NCI-H1436 treated with DMSO at 0.1 percent for 48 hours (cell line): ENCODE measurements around the gene ATXN3L.
"Not testable (repeated sequence)": the region's sequence is repeated elsewhere in the genome, so short reads cannot be mapped to it uniquely, and the experiment has no call there.

Experiments used
- DNase-seq: peaks from one replicate; lab custom pipeline; 2025; lab: John Stamatoyannopoulos, UW

The ATXN3L gene

DNA sequence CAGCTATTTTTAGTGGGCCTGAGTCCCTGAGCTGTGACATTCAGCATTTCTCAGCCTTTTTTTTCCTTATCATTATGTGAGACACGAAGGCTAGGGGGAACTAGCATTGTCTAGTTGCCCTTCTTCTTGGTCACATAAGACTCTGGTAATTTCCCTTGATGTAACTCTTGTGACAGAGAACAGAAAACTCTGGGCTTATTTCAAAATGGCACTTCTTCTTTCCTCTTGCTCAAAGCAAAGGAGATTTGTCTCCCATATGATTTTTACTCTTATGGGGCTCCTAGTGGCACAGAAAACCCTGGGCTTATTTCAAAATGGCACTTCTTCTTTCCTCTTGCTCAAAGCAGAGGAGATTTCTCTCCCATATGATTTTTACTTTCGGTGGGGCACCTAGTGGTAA lies 14.7 kb downstream of the ATXN3L start:
- no peak for DNase-seq

DNA sequence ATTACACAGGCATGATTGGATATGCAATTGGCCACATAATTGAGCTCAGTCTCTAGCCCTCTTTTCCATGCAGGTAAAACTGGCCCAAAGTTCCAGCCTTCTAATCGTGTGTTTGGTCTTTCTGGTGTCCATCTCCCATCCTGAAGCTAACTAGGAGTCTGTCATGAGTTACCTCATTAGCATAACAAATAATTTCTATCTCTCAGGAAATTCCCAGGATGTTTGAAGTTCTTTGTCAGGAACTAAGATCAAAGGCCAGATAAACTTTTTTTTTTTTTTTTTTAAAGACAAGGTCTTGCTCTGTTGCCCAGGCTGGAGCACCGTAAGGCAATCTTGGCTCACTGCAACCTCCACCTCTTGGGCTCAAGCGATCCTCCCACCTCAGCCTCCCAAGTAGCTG lies 15.8 kb downstream of the ATXN3L start:
- no peak for DNase-seq

- DNase-seq = not testable (repeated sequence)
Observed at GRCh38 chrX:13303248-13303647, 16.6 kb downstream of the ATXN3L start.

DNA sequence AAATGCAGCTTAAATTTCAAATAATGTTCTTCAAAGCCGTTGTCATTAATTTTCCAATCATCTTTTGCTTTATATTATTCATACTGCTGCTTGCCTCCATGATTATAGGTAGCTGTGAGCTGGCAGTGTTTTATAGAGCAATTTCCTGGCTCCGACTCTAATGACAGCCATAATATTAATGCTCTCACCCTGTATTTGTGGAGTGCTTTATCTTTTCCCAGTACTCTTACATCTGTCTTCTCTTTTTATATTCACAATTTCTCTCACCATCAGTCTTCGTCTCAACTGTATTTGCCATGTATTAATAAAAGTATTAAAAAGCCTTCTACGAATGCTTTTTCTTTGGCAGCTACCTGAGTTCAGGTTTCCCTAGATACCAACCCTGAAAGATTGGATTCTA lies 21.0 kb downstream of the ATXN3L start:
- DNase-seq = no peak

DNA sequence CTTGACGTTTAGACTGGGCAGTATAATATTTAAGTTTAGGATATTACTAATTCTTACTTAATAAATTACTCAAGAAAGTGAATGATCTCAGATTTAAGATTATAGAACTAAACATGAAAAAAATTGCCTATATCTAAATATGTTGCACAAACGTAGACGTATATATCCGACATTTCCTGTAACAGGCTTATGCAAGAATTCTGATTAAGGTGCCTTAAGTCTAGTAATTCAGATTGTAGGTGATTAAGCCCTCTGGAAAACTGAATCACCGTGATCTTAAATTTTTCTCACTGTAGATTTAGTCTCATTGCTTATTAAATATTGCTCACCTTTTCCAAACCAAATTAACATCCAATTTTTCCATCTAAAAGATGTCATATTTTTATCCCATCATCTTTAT lies 24.0 kb downstream of the ATXN3L start:
- no peak for DNase-seq

- DNase-seq = peak; percentile 93
Observed at GRCh38 chrX:13293700-13294099, 26.2 kb downstream of the ATXN3L start.

- DNase-seq = no peak
Observed at GRCh38 chrX:13290891-13291614, 28.8 kb downstream of the ATXN3L start.

DNA sequence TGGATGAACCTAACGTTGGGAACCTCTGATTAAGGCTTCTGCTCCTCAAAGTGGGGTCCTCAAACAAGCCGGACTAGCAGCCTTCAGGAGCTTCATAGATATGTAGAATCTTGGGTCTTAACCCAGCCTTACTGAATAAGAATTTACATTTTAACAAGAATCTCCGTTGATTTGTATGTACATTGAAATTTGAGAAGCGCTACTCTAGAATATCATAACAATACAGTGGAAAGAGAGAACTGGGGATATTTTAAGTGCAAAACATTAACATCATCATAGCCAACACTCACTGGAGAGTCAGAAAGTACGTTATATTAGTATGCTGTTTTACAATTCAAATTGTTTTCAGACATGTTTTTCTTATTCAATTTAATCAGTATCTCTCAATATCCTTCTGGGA lies 31.2 kb downstream of the ATXN3L start:
- DNase-seq = no peak

DNA sequence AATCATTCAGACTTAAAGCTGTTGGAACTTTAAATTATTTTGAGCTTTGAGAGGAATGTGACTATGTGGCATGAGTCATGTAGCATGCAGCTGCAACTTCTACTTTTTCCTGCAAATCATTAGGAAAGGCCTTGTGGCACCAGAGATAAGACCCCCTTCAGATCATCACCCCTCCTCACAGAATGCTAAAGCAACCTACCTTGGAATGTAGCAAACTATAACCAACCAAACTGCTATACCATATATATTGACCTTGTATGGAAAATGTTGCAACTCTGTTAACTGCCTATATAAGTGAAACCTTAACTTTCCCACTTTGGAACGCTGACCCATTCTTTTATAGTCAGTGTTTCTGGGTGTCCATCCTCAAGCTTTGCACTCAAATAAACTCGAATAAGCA lies 32.0 kb downstream of the ATXN3L start:
- DNase-seq = no peak

DNA sequence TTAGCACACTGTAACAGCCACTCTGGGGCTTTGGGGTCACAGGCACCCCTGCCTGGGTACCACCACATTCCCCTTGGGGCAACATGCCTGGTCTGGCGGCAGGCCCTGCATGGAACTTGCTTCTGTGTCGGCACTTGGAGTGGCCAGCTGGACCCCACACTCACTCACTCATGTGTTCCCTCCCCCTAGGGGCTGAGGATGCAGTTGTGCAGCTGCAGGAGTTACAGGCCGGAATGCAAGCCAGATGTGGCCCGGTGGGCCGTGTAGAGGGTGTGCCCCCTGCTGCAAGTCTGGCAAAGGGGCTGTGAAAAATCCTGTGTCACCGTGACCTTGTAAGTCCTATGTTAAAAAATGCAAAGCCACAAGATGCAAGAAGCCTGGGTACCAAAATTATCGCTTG lies 34.2 kb downstream of the ATXN3L start:
- DNase-seq = no peak

GRCh38 chrX:13285229-13285628 lies 34.6 kb downstream of the ATXN3L start:
- DNase-seq = no peak

- DNase-seq = no peak
Observed at GRCh38 chrX:13284570-13284969, 35.3 kb downstream of the ATXN3L start.

- no peak for DNase-seq
Observed at GRCh38 chrX:13283950-13284546, 35.8 kb downstream of the ATXN3L start.

DNA sequence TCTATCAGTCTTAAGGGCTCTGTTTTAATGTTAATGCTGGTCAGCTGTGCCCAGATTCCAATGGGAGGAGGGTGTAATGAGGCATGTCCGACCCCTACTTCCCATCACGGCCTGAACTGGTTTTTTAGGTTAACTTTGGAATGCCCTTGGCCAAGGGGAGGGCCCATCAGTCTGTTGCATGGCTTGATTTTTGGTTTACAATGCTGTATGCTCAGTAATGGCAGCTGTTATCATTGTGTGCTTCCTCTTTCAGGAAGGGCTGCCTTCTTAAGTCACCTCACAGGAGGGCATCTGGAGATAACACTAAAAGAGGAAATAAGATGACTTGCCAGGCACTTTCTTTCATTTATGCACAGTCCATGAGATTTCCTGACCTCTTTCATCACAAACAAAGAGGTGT lies 36.3 kb downstream of the ATXN3L start:
- DNase-seq = no peak

GRCh38 chrX:13281289-13281688 lies 38.6 kb downstream of the ATXN3L start:
- no peak for DNase-seq

- DNase-seq = no peak
Observed at GRCh38 chrX:13279279-13280018, 40.4 kb downstream of the ATXN3L start.

GRCh38 chrX:13277539-13277938 lies 42.3 kb downstream of the ATXN3L start:
- no peak for DNase-seq

GRCh38 chrX:13276991-13277390 lies 42.9 kb downstream of the ATXN3L start:
- DNase-seq = no peak

DNA sequence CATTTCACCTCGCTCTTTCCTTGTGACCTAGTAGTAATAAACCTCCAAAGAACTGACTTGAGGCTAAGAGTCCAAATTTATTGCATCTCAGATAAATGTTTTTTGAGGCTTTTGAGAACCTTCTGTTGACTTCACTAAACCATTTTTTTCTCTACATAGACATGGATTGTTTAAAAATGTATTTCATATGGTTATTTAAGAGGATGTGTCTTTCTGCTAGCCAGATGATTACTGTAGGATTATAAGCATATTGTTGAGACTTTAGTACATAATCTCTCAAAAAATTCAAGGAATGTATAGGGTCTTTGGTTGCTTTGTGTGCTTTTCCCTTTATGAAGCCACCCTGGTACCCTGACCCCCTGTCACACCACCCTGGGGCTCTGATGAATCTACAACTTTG lies 44.8 kb downstream of the ATXN3L start:
- no peak for DNase-seq

- no peak for DNase-seq
Observed at GRCh38 chrX:13272426-13272825, 47.4 kb downstream of the ATXN3L start.

DNA sequence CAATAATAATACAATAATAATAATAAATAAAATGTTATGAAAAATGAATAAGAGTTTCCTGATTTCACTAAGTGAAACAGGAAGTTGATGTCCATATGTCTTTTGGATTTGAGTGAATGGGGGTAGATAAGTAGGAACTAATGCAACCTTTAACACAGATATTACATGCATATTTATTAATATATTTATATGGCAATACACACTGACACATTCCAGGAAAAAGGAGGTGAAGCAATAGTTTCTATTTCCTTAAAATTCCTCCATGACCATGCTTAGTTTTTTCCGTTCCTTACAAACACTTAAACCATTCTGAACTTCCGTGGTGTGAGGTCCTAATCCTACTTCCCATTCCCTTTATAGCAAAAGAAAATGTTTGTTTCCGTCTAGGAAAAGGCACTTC lies 48.3 kb downstream of the ATXN3L start:
- DNase-seq = no peak

DNA sequence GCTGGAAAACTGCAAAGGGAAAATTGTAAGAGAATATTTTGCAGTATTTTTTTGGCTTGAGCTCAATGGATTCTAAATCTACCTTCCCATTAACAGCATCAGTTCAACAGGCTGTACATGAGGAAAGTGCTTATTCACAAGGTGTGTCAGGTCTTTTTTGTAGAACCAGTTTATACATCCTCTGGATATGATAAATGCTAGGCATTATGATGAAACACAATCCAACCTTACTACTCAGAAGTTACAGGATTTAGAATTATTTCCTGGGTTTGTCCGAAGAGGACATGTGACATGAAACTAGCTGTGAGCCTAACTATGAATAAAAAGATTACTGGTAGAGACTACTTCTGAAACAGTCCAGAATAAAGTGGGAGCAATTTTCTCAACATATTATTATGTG lies 49.5 kb downstream of the ATXN3L start:
- DNase-seq = no peak

DNA sequence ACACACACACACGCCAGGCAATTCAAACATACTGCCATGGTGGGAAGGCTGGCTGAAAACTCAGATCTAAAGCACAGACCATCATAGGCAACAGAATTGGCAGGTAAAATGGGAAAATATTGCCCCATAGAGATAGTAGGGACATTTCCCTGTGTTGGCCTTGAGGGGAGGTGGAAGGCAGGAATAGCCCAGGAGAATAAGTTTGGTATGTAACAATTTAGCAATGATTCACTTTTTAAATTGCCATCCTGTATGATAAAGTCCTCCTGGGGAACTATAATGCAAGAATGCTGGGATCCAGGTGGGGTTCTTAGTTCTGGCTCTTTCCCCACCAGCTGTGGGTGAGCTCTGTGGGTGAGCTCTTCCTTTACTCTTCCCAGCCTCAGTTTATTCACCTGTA lies 51.0 kb downstream of the ATXN3L start:
- DNase-seq = no peak
